Stimulated activated CD8-positive, alpha-beta memory T cell treated with anti-CD3 and anti-CD28 coated beads, Interleukin-2, amount 100 ng/mL, for 1 hour (primary cell): ENCODE measurements around the gene FAM20C.

Experiments
- DNase-seq, 2 donors: peaks; one replicate each; pipeline ENCODE4 v3.0.0-alpha.2; 2020; ENCODE audit warnings: low read depth in 2 of 2

Gene FAM20C

DNA sequence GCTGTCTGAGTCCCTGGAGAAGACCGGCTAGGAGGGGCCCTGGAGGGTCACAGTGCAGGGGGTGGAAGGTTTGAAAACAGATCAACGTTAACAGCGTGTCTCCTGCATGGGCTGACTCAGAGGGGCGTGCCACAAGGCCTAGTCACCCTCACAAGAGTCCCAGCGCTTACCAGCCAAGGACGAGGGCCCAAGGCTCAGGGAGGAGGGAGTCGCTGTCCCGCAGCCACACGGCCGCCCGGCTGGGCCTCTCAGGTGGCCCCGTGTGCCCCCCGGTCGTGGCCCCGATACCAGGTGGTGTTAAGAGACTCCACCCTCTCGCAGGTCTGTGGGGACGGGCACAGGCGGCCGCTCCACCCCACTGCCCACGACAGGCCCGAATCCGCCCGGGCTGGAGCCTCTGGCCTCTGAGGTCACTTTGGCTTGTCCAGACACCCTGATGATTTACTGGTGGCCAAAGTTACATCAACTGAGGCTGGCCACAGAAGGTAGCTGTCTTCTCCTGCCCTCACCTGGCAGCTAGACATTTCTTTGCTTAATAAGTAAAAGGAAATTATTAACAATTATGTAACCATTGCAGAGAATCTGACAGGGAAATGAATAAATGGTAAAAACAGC is 34.0 kb downstream of the FAM20C start:
- no peak for DNase-seq

DNA sequence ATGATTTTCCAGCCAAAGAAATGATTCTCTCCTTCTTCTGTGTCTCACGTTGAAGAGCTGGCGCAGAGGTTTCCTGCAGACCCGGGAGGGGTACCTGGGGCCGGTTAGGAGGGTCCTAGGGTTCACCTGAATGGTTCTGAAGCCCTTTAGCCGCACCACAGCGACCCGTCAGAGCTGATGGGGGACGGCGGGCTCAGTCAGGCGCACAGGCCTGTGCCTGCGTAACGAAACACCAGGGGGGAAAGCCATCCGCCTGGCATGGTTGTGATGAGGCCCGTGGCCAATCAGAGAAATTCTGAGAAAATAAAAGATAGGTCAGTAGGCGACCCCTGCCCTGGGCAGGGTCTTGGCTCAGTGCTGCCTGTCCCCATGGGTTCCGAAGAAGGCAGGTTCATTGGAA is 35.6 kb downstream of the FAM20C start:
- no peak for DNase-seq

DNA sequence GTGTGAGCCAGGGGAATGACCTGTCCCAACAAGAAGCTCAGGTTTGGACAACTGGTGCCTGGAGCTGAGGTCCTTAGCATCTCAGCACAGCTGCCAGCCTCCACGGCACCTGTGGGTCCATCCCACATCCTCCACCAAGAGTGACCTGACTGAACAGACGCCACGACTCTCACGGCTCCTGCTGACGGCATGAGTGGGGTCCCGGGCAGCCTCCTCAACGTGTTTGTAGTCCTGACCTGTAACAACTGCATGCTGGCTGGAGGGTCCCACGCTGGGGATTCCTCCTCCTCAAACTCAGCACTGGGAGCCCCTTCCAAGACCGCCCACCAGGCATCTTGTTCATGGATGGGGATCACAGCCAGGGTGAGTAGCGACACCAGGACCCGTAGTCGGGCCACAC is 36.2 kb downstream of the FAM20C start:
- no peak for DNase-seq

DNA sequence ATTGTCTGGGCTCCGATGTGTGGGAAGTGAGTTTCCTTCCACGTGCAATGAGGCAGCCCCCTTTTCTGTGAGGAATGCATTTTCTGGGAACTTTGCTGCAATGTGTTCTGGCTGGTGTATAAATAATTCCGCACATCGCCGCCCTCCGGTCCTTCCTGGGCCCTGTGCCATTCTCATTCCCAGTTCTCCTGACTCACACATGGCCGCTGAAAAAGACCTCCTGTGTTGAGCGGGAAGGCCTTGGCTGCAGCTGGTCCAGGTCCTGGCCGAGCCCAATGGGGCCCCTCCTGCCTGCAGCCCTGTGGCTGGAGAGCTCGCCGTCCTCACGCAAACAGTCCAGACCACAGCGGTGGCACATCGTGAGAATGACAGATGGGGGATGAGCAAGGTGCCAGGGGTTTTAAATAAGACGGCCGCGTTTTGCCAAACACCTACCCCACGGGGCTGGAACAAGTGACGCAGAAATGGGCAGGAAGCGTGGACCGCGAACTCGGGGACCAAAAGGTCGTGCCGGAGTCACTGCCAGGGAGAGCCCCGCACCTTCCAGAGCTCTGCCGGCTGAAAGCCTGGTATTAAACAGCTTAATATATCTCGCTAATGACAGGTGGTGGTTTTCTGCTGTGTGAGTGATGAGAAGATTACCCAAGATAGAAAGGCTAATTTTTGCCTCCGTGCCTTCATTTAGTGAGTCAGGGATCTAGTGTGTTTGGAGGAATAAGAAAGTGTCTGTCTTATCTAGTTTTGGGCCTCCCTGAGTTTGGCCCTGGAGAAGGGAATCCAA is 37.0 kb downstream of the FAM20C start:
- DNase-seq: no peak

DNA sequence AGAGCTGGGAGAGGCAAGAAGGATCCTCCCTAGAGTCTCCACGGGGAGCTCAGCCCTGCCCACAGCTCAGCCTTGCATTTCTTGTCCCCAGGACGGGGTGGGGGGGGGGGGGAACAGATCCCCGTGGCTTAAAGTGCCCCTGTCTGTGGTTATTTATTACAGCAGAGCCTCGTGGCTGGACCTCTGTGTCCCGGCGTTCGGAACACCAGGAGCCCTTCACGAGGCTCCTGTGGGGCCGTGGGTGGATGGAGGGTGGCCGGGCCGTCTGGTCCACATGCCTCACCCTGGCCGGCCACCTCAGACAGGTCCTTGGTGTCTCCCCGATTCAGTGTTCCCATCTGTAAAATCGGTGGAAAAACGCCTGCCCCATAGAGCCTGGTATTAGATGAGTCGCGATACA is 37.9 kb downstream of the FAM20C start:
- no peak for DNase-seq

DNA sequence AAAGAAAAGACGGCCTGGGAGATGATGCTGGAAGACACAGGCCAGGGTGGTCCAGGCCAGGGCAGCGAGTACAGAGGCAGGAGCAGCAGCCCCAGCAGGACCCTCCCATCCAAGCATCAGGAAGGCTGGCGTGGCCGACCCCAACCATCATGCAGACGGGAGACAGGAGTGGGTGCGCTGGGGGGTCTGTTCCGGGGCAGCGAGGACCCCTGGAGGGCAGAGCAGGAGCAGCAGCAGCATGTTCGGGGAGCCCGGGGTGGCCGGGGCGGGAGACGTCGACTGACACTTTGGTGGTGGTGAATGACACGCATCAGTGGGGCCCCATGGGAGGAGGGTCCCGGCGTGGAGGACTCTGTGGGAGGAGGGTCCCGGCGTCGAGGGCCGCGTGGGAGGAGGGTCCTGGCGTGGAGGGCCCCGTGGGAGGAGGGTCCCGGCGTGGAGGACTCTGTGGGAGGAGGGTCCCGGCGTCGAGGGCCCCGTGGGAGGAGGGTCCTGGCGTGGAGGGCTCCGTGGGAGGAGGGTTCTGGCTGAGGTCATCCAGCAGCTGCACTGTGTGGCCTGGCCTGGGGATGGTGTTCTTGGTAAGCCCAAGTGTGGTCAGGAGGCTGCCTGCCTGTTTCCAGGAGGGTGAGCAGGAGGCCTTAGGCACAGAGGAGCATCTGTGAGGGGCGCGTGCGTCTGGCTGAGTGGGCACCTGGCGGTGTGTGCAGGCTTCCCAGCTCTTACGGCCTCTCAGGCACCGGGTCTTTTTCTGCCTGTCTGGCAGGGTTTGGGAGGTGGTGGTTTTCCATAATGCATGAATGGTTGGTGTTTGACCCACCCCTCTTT is 38.9 kb downstream of the FAM20C start:
- no peak for DNase-seq

DNA sequence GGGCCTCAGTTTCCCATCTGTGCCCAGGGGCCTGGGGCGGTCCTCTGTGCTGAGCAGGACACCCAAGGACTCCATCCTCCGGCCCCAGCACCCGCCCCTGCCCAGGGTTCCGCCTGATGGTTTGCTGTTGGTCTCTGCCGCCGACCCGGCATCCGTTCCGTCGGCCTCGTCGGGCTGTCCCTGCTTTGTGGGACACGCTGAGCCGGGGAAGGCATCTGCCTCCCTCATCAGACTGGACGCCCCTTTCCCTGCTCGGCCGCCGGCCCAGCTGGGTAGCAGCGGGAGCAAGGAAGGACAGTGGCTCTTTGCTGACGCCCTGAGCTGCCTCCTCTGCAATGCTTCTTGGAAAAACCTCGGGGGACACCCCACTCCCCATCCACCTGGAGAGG is 39.5 kb downstream of the FAM20C start:
- DNase-seq: no peak

DNA sequence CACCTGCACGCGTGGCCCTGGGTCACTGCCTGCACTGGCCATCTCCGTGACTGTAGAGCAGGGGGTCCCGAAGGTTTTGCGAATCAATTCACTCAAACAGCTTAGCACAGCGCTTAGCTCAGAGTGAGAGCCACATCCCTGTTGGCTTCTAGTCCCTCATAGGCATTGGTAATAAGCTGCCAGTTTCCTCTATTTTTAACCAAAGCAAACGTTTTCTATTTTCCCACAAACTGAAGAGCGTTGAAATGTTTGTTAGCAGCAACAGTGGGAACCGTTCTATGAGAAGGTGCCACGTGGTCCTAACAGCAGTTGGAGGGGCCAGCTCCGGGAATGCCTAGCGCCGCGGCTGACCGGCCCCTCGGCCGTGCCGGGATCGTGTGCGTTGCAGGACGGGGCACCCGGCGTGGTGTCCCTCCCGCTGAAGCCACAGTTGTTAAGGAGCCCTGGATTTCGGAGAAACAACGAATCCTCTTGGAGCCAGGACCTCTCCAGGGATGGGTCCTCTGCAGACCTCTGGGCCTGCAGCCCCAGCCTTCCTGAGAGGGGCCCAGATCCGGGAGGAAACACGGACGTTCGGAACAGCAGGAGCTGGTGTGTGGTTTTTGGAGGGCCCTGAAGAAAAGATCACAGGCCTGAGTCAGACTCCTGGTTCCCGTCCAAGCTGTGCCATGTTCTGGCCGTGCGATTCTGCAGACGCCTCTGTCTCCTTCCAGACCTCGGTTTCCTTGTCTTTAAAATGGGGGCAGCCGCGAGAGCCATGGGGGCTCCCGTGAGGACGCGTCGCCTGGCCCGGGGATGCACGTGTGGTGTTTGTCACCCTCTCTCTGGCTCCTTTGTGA is 40.3 kb downstream of the FAM20C start:
- DNase-seq: no peak

DNA sequence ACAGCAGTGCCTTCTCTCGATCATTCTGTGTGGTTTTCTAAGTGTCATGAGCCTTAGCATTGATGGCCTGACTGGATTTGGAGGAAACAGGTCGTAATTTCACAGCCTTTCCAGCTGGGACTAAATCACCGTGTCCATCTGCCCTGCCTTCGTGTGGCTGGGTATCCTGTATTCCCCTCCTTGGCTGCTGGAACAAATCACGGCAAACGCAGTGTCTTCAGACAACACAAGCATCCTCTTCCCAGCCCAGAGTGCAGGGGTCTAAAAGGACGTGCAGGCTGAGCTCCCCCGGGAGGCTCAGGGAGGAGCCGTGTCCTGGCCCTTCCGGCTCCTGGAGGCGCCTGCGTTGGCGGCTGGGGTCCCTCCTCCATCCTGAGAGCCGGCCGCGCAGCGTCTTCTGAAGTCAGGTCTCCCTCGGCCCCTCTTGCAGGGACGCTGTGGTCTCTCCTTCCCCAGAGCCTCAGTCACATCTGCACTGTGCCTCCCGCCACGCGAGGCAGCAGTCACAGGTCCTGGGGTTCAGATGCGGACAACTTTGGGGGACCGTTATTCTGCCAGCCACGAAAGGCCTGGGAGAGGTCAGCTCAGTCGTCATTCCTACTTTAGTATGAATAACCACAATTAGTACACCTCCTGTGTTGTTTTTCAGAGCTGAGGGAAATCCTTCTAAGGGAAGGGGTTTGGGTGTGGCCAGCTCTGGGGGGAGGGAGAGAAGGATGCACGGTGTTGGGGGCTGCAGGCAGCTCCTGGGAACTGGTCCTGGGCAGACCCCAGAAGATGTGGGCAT is 41.1 kb downstream of the FAM20C start:
- no peak for DNase-seq

DNA sequence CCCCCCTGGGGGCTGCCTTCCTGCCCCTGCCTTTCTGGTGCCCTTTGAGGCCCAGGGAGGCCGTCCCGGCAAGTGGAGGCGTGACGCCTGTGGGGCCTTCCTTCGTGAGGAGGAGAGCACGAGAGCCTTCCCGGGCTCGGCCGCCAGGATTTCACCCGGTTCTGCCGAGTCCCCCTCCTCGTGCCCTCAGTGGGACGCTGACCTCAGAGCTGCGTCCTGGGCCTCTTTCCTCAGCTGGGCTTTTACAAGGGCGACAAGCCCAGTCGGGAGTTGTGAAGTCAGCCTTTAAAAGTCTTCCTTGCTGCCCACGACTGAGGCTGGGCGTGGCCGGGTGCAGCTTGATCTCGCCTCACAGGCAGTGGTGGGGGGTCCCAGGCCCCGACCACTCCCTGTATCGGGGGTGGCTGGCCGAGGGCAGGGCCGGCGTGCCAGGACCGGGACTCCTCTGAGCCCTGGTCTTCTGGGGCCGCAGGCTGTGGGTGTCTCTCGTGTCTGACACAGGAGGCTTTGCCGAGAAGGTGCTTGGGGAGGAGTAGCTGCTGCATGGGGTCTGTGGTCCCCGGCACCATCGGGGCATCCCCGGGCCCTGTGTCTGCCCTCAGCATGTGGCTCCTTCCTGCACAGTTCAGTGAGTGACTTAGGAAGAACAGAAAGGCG is 41.8 kb downstream of the FAM20C start:
- DNase-seq: no peak

DNA sequence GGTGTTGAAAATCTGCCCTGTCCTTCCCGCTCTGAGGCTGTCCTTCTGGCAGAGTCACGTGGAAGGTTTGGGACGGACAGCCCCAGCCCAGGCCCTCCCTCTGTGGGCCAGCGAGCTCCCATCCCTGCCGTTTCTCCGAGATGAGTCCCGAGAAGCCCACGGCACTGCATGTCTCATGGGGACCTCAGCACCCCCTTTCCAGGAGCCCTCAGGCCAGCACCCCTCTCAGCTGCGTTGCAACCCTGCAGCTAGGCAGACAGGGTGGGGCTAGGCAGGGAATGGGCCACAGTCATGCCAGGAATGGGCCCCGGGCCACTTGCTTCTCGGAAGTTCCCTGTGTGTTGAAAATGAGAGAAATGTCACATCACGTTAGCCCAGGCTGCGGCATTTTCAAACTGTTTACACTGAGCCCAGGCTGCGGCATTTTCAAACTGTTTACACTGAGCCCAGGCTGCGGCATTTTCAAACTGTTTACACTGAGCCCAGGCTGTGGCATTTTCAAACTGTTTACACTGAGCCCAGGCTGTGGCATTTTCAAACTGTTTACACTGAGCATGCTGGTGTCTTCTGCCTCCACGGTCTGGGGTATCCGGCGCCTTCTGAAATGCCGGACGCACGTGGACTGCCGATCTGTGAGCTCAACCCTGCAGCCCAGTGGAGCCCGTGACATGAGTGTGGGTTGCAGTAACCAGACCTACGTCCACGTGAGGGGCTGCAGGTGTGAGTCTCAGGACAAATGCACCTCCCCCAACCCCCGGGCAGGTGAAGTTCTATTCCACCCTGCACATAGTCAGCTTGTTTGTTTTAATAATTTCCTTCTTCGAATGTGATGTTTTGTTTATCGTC is 42.6 kb downstream of the FAM20C start:
- no peak for DNase-seq

DNA sequence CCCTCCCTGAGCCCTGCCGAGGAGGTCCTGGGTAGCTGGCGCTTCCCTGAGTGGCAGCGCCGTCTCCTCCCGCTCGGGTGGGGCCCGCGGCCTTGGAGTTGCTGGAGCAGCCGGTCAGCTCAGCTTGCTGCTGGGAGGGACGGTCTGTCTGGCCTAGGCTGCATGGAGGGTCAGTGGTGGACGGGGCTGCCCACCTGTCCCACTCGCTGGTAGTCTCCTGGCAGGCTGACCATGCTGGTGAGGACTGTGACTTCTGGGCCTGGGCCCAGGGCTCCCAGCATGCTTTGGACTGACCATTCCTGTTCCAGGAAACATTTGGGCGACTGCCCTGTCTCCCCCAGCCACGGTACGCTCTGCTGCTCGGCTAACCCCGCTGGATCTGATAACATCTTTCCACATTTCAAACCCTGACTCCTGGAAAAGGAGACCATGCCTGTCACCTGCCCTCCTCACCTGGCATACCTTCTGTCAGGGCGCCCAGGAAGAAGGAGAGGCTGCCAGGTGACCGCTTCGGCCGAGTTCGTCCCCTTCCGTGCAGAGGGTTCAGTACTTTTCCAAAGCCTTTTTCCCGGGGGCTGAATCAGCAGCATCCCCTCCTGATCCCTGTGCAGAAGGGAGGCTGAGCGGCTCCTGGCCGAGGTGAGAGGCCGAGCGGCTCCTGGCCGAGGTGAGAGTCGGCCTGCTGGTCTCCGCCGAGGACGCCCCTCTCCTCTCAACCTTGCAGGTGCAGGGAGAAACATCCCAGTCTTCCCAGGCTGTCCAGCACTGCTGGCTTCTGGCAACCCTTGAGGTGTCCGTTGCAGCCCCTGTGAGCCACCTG is 43.4 kb downstream of the FAM20C start:
- no peak for DNase-seq

DNA sequence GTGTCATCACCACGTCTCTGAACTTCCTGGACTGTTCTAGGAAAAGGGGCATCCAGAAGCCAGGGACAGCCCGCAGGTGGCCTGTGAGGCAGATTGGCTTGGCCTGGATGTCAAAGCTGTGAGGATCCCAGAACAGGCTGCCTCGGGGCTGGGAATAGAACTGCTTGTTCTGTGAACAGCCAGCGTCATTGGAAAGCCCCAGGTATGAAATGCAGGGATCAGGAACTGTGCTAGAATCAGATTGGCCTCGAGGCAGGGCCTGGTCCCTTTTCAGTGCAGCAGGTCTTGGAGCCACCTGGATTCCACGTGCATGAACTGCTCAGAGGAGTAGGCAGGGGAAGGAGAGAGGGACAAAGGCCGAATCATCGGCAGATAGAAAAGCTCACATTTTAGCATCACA is 44.6 kb downstream of the FAM20C start:
- no peak for DNase-seq

DNA sequence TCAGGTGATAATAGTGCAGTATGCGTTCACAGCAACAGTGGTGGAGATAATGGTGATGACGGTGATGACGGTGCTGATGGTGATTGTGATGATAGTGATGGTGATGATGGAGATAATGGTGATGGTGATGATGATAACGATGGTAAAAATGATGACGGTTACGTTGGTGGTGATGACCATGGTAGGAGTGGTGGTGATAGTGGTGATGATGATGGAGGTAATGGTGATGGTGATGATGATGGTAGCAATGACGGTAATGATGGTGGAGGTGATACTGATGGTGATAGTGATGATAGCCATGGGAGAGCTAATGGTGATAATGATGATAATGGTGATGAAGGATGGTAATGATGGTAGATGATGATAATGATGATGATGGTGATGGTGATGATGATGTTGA is 45.0 kb downstream of the FAM20C start:
- no peak for DNase-seq

DNA sequence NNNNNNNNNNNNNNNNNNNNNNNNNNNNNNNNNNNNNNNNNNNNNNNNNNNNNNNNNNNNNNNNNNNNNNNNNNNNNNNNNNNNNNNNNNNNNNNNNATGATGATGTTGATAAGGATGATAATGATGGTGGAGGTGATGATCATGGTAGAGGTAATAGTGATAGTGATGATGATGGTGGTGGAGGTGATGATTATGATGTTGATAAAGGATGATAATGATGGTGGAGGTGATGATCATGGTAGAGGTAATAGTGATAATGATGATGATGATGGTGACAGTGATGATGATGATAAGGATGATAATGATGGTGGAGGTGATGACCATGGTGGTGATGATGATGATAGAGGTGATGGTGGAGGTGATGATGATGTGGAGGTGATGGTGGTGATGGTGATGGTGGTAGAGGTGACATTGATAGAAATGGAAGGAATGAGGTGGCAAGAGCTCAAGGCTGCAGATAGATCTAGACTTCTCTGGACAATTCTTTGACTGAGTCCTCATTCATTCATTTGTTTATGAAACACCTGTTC is 47.8 kb downstream of the FAM20C start:
- no peak for DNase-seq

DNA sequence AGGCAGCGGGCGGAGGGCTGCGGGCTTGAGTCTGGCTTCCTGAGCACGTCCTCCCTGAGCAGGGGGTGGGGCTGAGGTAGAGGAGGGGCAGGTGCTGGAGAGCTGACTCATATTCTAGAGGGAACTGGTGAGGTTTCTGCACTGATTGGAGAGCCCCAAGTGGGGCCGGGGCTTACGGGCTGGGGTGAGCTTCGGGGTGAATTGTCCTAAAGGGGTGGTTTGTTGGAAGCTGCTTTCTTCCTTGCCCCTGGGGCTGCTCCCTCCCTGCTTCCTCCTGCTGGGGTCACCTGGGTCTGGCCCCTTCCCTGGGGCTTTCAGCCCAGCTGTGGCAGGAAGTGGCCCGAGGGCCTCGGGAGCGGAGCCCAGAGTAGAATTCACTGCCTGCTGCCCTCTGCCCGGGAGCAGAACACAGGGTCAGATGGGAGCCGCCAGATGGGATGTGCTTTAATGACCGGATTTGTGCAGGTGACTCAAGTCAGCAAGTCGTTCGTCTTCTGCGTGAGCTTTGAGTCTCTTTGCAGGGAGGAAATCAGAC is 48.6 kb downstream of the FAM20C start:
- no peak for DNase-seq

DNA sequence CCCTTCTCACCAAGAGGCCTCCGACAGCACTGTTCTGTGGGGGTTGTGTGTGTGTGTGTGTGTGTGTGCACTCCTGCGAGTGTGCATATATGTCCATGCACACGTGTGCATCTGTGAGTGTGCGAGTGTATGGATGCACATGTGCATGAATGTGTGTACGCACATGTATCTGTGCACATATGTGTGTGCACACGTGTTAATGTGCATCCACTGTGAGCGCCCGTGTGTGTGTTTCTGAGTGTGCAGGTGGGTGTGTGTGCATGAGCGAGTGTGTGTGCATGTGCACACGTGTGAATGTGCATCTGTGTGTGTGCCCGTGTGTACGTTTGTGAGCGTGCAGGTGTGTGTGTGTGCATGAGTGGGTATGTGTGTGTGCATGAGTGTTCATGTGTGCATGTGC is 49.1 kb downstream of the FAM20C start:
- no peak for DNase-seq
